WTC11 (cell line): ENCODE results near the gene FHOD3. TPM values are rescaled to one million over a fixed set of nuclear protein-coding genes. Genes with fewer than 3 reads are reported as not detected.
A peak's percentile ranks its signal among the peaks of the same experiment; 100 is the strongest.

Experiments
- ATAC-seq: fragments of 200-7000 bp; cut with Tn5 transposase; 2 replicates; pipeline ENCODE4 v1.10.0; 2021; ENCODE audit warnings: mild to moderate bottlenecking, moderate library complexity
- CTCF ChIA-PET: fragments of 300-600 bp; sonication (Branson Sonifier 250); formaldehyde crosslinking; loops from one replicate; lab custom pipeline; 2021; ENCODE audit warnings: antibody characterized with exemption; lab: Charles Lee
- POLR2A ChIA-PET: fragments of 350-600 bp; sonication (Branson Sonifier 250); formaldehyde crosslinking; loops from one replicate; lab custom pipeline; 2021; ENCODE audit warnings: antibody characterized with exemption; lab: Charles Lee
- DNase-seq: peaks from one replicate; pipeline ENCODE4 v3.0.0; 2021; ENCODE audit warnings: low spot score
- H3K27ac Mint-ChIP-seq: 2 replicates; pipeline ENCODE4 v1.8.0; 2021; ENCODE audit warnings: mixed read lengths
- H3K27me3 Mint-ChIP-seq: 2 replicates; pipeline ENCODE4 v1.8.0; 2021; ENCODE audit warnings: low read depth, mild to moderate bottlenecking, moderate library complexity, mixed read lengths
- H3K36me3 Mint-ChIP-seq: 2 replicates; pipeline ENCODE4 v1.8.0; 2021; ENCODE audit warnings: mixed read lengths
- H3K4me1 Mint-ChIP-seq: 2 replicates; pipeline ENCODE4 v1.8.0; 2022; ENCODE audit warnings: mixed read lengths
- H3K4me3 Mint-ChIP-seq: 2 replicates; pipeline ENCODE4 v1.8.0; 2021; ENCODE audit warnings: mild to moderate bottlenecking, moderate library complexity, mixed read lengths
- H3K9me3 Mint-ChIP-seq: 2 replicates; pipeline ENCODE4 v1.8.0; 2021; ENCODE audit warnings: mixed read lengths
- ARID4B ChIP-seq: sonication (generic); formaldehyde crosslinking; IDR thresholded peaks from 2 replicates; pipeline ENCODE4 v1.8.0; 2023; ENCODE audit warnings: missing genetic modification reagents, mild to moderate bottlenecking, borderline replicate concordance
- ATF6 ChIP-seq: sonication (generic); formaldehyde crosslinking; IDR thresholded peaks from 2 replicates; pipeline ENCODE4 v1.8.1; 2023; ENCODE audit warnings: mild to moderate bottlenecking, missing genetic modification reagents
- CREM ChIP-seq: sonication (generic); formaldehyde crosslinking; IDR thresholded peaks from 2 replicates; pipeline ENCODE4 v1.8.1; 2022; ENCODE audit warnings: mild to moderate bottlenecking, missing genetic modification reagents, moderate library complexity
- E2F5 ChIP-seq: sonication (generic); formaldehyde crosslinking; IDR thresholded peaks from 2 replicates; pipeline ENCODE4 v1.8.1; 2022; ENCODE audit warnings: mild to moderate bottlenecking, moderate library complexity, missing genetic modification reagents
- EMX1 ChIP-seq: fragments of 250-450 bp; sonication (Bioruptor Pico); IDR thresholded peaks from 2 replicates; pipeline ENCODE4 v1.8.0; 2021; ENCODE audit warnings: mild to moderate bottlenecking
- ESRRA ChIP-seq: sonication (generic); formaldehyde crosslinking; IDR thresholded peaks from 2 replicates; pipeline ENCODE4 v1.8.1; 2022; ENCODE audit warnings: mild to moderate bottlenecking, missing genetic modification reagents, borderline replicate concordance
- ETV6 ChIP-seq: sonication (generic); formaldehyde crosslinking; IDR thresholded peaks from 2 replicates; pipeline ENCODE4 v1.8.1; 2022; ENCODE audit warnings: mild to moderate bottlenecking, missing genetic modification reagents
- FOXK1 ChIP-seq: sonication (generic); formaldehyde crosslinking; IDR thresholded peaks from 2 replicates; pipeline ENCODE4 v1.8.0; 2022; ENCODE audit warnings: mild to moderate bottlenecking, moderate library complexity, missing genetic modification reagents
- FOXP4 ChIP-seq: sonication (generic); formaldehyde crosslinking; IDR thresholded peaks from 2 replicates; pipeline ENCODE4 v1.8.0; 2022; ENCODE audit warnings: mild to moderate bottlenecking, missing genetic modification reagents
- IRF1 ChIP-seq: sonication (generic); formaldehyde crosslinking; IDR thresholded peaks from 2 replicates; pipeline ENCODE4 v1.8.0; 2023; ENCODE audit warnings: missing genetic modification reagents
- IRF2 ChIP-seq: sonication (generic); formaldehyde crosslinking; IDR thresholded peaks from 2 replicates; pipeline ENCODE4 v1.8.0; 2022; ENCODE audit warnings: low read depth, missing genetic modification reagents, borderline replicate concordance
- JAZF1 ChIP-seq: fragments of 250-450 bp; sonication (Bioruptor Pico); IDR thresholded peaks from 2 replicates; pipeline ENCODE4 v1.9.0; 2021; ENCODE audit warnings: moderate library complexity, mild to moderate bottlenecking, inconsistent platforms
- NR2C2 ChIP-seq: sonication (generic); formaldehyde crosslinking; IDR thresholded peaks from 2 replicates; pipeline ENCODE4 v1.8.0; 2022; ENCODE audit warnings: mild to moderate bottlenecking, missing genetic modification reagents
- PRRX2 ChIP-seq: fragments of 250-450 bp; sonication (Bioruptor Pico); IDR thresholded peaks from 2 replicates; pipeline ENCODE4 v1.8.0; 2021; ENCODE audit warnings: mild to moderate bottlenecking
- RORB ChIP-seq: fragments of 250-450 bp; sonication (Bioruptor Pico); IDR thresholded peaks from 2 replicates; pipeline ENCODE4 v1.9.0; 2021; ENCODE audit warnings: mild to moderate bottlenecking
- TEAD4 ChIP-seq: sonication (generic); formaldehyde crosslinking; IDR thresholded peaks from 2 replicates; pipeline ENCODE4 v1.8.0; 2022; ENCODE audit warnings: mild to moderate bottlenecking, missing genetic modification reagents
- ZNF263 ChIP-seq: sonication (generic); formaldehyde crosslinking; IDR thresholded peaks from 2 replicates; pipeline ENCODE4 v1.8.1; 2022; ENCODE audit warnings: low read depth, mild to moderate bottlenecking, moderate library complexity, missing genetic modification reagents
- ZNF425 ChIP-seq: fragments of 250-450 bp; sonication (Bioruptor Pico); conservative IDR thresholded peaks from 2 replicates; pipeline ENCODE4 v1.9.0; 2021; ENCODE audit warnings: mild to moderate bottlenecking
- ZNF671 ChIP-seq: fragments of 250-450 bp; sonication (Bioruptor Pico); IDR thresholded peaks from 2 replicates; pipeline ENCODE4 v1.8.0; 2021; ENCODE audit warnings: mild to moderate bottlenecking
- total RNA-seq: library from RNA; stranded (reverse); gene quantifications from 3 replicates; pipeline ENCODE4 v1.2.3, GENCODE V29; 2021

The FHOD3 gene
- total RNA-seq, 1 experiment from 2014 or later = 3.8 TPM

GRCh38 chr18:36329684-36330434 lies 32.3 kb downstream of the FHOD3 start:
- no peak overlapping the region for H3K4me3 Mint-ChIP-seq
- CTCF ChIA-PET = interaction anchor here (0.8 to 1.5 kb wide), 3 partner anchors 20 to 358 kb away, joined by 3 to 8 read pairs (median 4); no protein-coding TSS in a partner anchor
- H3K36me3 Mint-ChIP-seq = no peaks in the 10 kb centered on the region
- POLR2A ChIA-PET = no interaction called here
- H3K27me3 Mint-ChIP-seq = no peaks in the 10 kb centered on the region; the same call in 1 of the 2 replicates
- peaks cover 6% of the 10 kb centered on the region; the same call in 1 of the 2 replicates for H3K9me3 Mint-ChIP-seq
- H3K27ac Mint-ChIP-seq = no peak overlapping the region
- peaks cover 32% of the 10 kb centered on the region for H3K4me1 Mint-ChIP-seq
- TF ChIP-seq FOXP4 (CRISPR knock-in tag) (no peak), NR2C2 (CRISPR knock-in tag) (no peak), ZNF671 (CRISPR knock-in tag) (no peak), ESRRA (CRISPR knock-in tag) (no peak), CREM (CRISPR knock-in tag) (no peak), ETV6 (no peak), FOXK1 (CRISPR knock-in tag) (no peak), PRRX2 (CRISPR knock-in tag) (no peak), ZNF425 (CRISPR knock-in tag) (no peak), ARID4B (no peak), ATF6 (no peak), EMX1 (CRISPR knock-in tag) (no peak), RORB (CRISPR knock-in tag) (no peak), TEAD4 (no peak), E2F5 (CRISPR knock-in tag) (no peak), IRF1 (CRISPR knock-in tag) (no peak), IRF2 (CRISPR knock-in tag) (no peak), ZNF263 (CRISPR knock-in tag) (no peak), JAZF1 (no peak)
- ATAC-seq (peak; percentile 74), DNase-seq (no peak)
